DOHH2 (cell line): Measurements from ENCODE around the gene LMBR1L.
A peak's percentile ranks its signal among the peaks of the same experiment; 100 is the strongest.

ENCODE experiments used
- H3F3A ChIP-seq: fragments of 200-600 bp; sonication (generic), shearing (Covaris generic); 2 replicates; pipeline ENCODE4 v1.6.0; 2016; ENCODE audit warnings: antibody characterized with exemption, mild to moderate bottlenecking; ENCODE audit not compliant: control insufficient read depth, insufficient read depth
- H3K27ac ChIP-seq: fragments of 200-600 bp; sonication (generic); 2 replicates; pipeline ENCODE4 v1.5.1; 2014; ENCODE audit warnings: low read depth, mild to moderate bottlenecking, low read length, moderate library complexity
- H3K27me3 ChIP-seq: fragments of 200-600 bp; sonication (generic); 2 replicates; pipeline ENCODE4 v1.6.1; 2014; ENCODE audit warnings: mild to moderate bottlenecking, low read length, mixed read lengths; ENCODE audit not compliant: control insufficient read depth
- H3K36me3 ChIP-seq: fragments of 200-600 bp; sonication (generic); 2 replicates; pipeline ENCODE4 v1.6.1; 2014; ENCODE audit warnings: mild to moderate bottlenecking, low read length, moderate library complexity, mixed read lengths; ENCODE audit not compliant: control insufficient read depth
- H3K4me1 ChIP-seq: fragments of 200-600 bp; sonication (generic); 2 replicates; pipeline ENCODE4 v1.6.1; 2014; ENCODE audit warnings: mild to moderate bottlenecking, low read length, mixed read lengths; ENCODE audit not compliant: control insufficient read depth
- H3K4me2 ChIP-seq: fragments of 200-600 bp; sonication (generic); 2 replicates; pipeline ENCODE4 v1.6.0; 2014; ENCODE audit warnings: mild to moderate bottlenecking, low read length, moderate library complexity
- H3K4me3 ChIP-seq: fragments of 200-600 bp; sonication (generic); 2 replicates; pipeline ENCODE4 v1.5.1; 2014; ENCODE audit warnings: mild to moderate bottlenecking, low read length, mixed read lengths
- H3K79me2 ChIP-seq: fragments of 200-600 bp; sonication (generic); 2 replicates; pipeline ENCODE4 v1.6.1; 2014; ENCODE audit warnings: mild to moderate bottlenecking, low read length, mixed read lengths; ENCODE audit not compliant: control insufficient read depth
- H3K9me2 ChIP-seq: fragments of 200-600 bp; sonication (generic); replicated peaks from 2 replicates; pipeline ENCODE4 v1.6.1; 2014; ENCODE audit warnings: mild to moderate bottlenecking, low read length, mixed read lengths; ENCODE audit not compliant: control insufficient read depth
- H3K9me3 ChIP-seq: fragments of 200-600 bp; sonication (generic); 2 replicates; pipeline ENCODE4 v1.6.1; 2014; ENCODE audit warnings: antibody characterized with exemption, low read length, mixed read lengths; ENCODE audit not compliant: control insufficient read depth, insufficient read depth
- H4K20me1 ChIP-seq: fragments of 200-600 bp; sonication (generic); 2 replicates; pipeline ENCODE4 v1.6.0; 2014; ENCODE audit warnings: low read depth, mild to moderate bottlenecking, antibody characterized with exemption, low read length, moderate library complexity; ENCODE audit not compliant: control insufficient read depth, insufficient read depth
- CTCF ChIP-seq: fragments of 200-600 bp; sonication (generic); IDR thresholded peaks from one replicate; pipeline ENCODE4 v1.5.1; 2014; ENCODE audit warnings: antibody characterized with exemption, mild to moderate bottlenecking, low read depth, low read length; ENCODE audit not compliant: poor library complexity, severe bottlenecking
- EZH2phosphoT487 ChIP-seq: fragments of 200-600 bp; sonication (generic); IDR thresholded peaks from 2 replicates; pipeline ENCODE4 v1.6.1; 2017; ENCODE audit warnings: borderline replicate concordance, mild to moderate bottlenecking, antibody characterized with exemption, low read length, moderate library complexity, mixed read lengths

The LMBR1L gene

GRCh38 chr12:49055092-49055491 lies 55.6 kb downstream of the LMBR1L start:
- no peaks in the 10 kb centered on the region for H3F3A ChIP-seq
- H3K4me2 ChIP-seq: peak overlapping the region; percentile 82; the same call in 1 of the 2 replicates
- no peak overlapping the region for H3K4me3 ChIP-seq
- peaks cover 39% of the 10 kb centered on the region for H4K20me1 ChIP-seq
- peaks cover 81% of the 10 kb centered on the region for H3K36me3 ChIP-seq
- H3K27me3 ChIP-seq: no peaks in the 10 kb centered on the region
- TF ChIP-seq CTCF: no peak
- TF ChIP-seq EZH2phosphoT487: no peak
- H3K27ac ChIP-seq: no peak overlapping the region
- no peaks in the 10 kb centered on the region for H3K9me2 ChIP-seq
- no peaks in the 10 kb centered on the region for H3K9me3 ChIP-seq
- H3K79me2 ChIP-seq: peaks cover 85% of the 10 kb centered on the region
- peaks cover 27% of the 10 kb centered on the region for H3K4me1 ChIP-seq

GRCh38 chr12:49054524-49054923 lies 56.1 kb downstream of the LMBR1L start:
- peaks cover 39% of the 10 kb centered on the region for H4K20me1 ChIP-seq
- H3K27ac ChIP-seq: no peak overlapping the region
- peaks cover 27% of the 10 kb centered on the region for H3K4me1 ChIP-seq
- H3K4me2 ChIP-seq: no peak overlapping the region
- no peaks in the 10 kb centered on the region for H3F3A ChIP-seq
- no peaks in the 10 kb centered on the region for H3K9me3 ChIP-seq
- TF ChIP-seq EZH2phosphoT487 (no peak), CTCF (no peak)
- H3K79me2 ChIP-seq: peaks cover 80% of the 10 kb centered on the region
- no peaks in the 10 kb centered on the region for H3K27me3 ChIP-seq
- H3K36me3 ChIP-seq: peaks cover 84% of the 10 kb centered on the region
- H3K4me3 ChIP-seq: no peak overlapping the region
- H3K9me2 ChIP-seq: no peaks in the 10 kb centered on the region

GRCh38 chr12:49054096-49054495 lies 56.6 kb downstream of the LMBR1L start:
- Histone ChIP-seq H3K79me2 (peaks cover 75% of the 10 kb centered on the region), H3K4me2 (no peak overlapping the region), H3F3A (no peaks in the 10 kb centered on the region), H3K9me3 (no peaks in the 10 kb centered on the region), H3K9me2 (no peaks in the 10 kb centered on the region), H3K27me3 (no peaks in the 10 kb centered on the region), H3K4me3 (no peak overlapping the region), H3K27ac (no peak overlapping the region), H4K20me1 (peaks cover 39% of the 10 kb centered on the region), H3K4me1 (peaks cover 27% of the 10 kb centered on the region), H3K36me3 (peaks cover 84% of the 10 kb centered on the region)
- TF ChIP-seq EZH2phosphoT487: no peak
- no peak for TF ChIP-seq CTCF
